ENCODE measurements around the gene ISLR.
A peak's percentile ranks its signal among the peaks of the same experiment; 100 is the strongest.

DNA sequence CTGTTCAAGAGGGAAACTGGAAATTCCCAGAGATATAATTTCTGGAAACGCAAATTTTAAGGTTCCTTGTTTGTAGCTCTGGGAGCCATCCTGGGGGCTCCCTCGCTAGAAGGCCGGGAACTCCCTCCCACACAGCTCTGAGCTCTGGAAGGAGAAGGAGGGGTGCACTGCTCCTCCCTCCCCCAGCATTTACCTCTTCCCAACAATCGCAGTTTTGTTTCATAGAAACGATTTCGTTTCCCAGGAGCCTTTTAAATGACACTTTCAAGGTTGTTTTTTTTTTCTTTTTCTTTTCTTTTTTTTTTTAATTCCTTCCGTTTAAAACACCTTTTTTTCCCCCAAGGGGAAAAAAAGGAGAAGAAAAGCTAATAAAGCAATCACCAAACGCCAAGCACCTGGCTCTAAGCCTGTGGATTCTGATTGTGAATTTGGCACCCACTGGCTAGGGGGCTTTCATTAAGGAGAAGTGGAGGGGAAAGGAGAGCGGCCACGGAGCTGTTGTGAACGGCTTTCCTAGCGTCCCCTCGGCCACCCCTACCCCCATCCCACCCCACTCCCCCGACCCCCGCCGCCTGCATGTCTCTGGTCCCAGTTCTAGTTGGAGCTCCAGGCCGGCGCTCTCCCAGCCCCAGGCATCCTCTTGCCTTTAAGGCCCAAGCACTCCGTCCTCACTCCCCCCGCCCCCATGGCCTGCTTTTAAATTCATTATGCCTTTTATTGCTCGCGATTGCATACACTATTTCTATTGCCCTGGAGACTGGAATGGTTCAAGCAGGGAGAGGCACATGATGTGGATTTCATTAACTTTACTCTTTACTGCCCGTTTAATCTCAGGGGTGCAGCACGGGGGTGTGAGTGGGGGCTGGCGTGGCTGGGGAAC, 49.0 kb downstream of the ISLR start:
- TF ChIP-seq, protein P1, sequence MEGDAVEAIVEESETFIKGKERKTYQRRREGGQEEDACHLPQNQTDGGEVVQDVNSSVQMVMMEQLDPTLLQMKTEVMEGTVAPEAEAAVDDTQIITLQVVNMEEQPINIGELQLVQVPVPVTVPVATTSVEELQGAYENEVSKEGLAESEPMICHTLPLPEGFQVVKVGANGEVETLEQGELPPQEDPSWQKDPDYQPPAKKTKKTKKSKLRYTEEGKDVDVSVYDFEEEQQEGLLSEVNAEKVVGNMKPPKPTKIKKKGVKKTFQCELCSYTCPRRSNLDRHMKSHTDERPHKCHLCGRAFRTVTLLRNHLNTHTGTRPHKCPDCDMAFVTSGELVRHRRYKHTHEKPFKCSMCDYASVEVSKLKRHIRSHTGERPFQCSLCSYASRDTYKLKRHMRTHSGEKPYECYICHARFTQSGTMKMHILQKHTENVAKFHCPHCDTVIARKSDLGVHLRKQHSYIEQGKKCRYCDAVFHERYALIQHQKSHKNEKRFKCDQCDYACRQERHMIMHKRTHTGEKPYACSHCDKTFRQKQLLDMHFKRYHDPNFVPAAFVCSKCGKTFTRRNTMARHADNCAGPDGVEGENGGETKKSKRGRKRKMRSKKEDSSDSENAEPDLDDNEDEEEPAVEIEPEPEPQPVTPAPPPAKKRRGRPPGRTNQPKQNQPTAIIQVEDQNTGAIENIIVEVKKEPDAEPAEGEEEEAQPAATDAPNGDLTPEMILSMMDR (tag by site-specific recombination; IDR thresholded peaks at IDR 0.05): no peak
- no peak for TF ChIP-seq ZNF280C (tag by site-specific recombination; IDR thresholded peaks at IDR 0.05)
- TF ChIP-seq SCRT1 (tag by site-specific recombination; IDR thresholded peaks at IDR 0.05; ENCODE audit: borderline replicate concordance): no peak
- TF ChIP-seq ZNF747 (tag by site-specific recombination; IDR thresholded peaks at IDR 0.05): no peak
- TF ChIP-seq ZFP41 (tag by site-specific recombination; IDR thresholded peaks at IDR 0.05; ENCODE audit: borderline replicate concordance): no peak
- TF ChIP-seq, protein P2, sequence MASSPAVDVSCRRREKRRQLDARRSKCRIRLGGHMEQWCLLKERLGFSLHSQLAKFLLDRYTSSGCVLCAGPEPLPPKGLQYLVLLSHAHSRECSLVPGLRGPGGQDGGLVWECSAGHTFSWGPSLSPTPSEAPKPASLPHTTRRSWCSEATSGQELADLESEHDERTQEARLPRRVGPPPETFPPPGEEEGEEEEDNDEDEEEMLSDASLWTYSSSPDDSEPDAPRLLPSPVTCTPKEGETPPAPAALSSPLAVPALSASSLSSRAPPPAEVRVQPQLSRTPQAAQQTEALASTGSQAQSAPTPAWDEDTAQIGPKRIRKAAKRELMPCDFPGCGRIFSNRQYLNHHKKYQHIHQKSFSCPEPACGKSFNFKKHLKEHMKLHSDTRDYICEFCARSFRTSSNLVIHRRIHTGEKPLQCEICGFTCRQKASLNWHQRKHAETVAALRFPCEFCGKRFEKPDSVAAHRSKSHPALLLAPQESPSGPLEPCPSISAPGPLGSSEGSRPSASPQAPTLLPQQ (tag by site-specific recombination; IDR thresholded peaks at IDR 0.05): no peak
- no peak for TF ChIP-seq KLF1 (tag by site-specific recombination; IDR thresholded peaks at IDR 0.05)
- TF ChIP-seq, protein P3, sequence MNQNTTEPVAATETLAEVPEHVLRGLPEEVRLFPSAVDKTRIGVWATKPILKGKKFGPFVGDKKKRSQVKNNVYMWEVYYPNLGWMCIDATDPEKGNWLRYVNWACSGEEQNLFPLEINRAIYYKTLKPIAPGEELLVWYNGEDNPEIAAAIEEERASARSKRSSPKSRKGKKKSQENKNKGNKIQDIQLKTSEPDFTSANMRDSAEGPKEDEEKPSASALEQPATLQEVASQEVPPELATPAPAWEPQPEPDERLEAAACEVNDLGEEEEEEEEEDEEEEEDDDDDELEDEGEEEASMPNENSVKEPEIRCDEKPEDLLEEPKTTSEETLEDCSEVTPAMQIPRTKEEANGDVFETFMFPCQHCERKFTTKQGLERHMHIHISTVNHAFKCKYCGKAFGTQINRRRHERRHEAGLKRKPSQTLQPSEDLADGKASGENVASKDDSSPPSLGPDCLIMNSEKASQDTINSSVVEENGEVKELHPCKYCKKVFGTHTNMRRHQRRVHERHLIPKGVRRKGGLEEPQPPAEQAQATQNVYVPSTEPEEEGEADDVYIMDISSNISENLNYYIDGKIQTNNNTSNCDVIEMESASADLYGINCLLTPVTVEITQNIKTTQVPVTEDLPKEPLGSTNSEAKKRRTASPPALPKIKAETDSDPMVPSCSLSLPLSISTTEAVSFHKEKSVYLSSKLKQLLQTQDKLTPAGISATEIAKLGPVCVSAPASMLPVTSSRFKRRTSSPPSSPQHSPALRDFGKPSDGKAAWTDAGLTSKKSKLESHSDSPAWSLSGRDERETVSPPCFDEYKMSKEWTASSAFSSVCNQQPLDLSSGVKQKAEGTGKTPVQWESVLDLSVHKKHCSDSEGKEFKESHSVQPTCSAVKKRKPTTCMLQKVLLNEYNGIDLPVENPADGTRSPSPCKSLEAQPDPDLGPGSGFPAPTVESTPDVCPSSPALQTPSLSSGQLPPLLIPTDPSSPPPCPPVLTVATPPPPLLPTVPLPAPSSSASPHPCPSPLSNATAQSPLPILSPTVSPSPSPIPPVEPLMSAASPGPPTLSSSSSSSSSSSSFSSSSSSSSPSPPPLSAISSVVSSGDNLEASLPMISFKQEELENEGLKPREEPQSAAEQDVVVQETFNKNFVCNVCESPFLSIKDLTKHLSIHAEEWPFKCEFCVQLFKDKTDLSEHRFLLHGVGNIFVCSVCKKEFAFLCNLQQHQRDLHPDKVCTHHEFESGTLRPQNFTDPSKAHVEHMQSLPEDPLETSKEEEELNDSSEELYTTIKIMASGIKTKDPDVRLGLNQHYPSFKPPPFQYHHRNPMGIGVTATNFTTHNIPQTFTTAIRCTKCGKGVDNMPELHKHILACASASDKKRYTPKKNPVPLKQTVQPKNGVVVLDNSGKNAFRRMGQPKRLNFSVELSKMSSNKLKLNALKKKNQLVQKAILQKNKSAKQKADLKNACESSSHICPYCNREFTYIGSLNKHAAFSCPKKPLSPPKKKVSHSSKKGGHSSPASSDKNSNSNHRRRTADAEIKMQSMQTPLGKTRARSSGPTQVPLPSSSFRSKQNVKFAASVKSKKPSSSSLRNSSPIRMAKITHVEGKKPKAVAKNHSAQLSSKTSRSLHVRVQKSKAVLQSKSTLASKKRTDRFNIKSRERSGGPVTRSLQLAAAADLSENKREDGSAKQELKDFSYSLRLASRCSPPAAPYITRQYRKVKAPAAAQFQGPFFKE (tag by site-specific recombination; IDR thresholded peaks at IDR 0.05; ENCODE audit: borderline replicate concordance): no peak
- TF ChIP-seq REST (tag by site-specific recombination; IDR thresholded peaks at IDR 0.05): no peak
- TF ChIP-seq SP2 (tag by site-specific recombination; IDR thresholded peaks at IDR 0.05): 0 out of 2 replicates have a peak, but pooled peaks have one; percentile 1

Data from HEK293 (cell line).